ENCODE data around the gene POTEM.
"Not testable (repeated sequence)": the region's sequence is repeated elsewhere in the genome, so short reads cannot be mapped to it uniquely, and the experiment has no call there.

DNA sequence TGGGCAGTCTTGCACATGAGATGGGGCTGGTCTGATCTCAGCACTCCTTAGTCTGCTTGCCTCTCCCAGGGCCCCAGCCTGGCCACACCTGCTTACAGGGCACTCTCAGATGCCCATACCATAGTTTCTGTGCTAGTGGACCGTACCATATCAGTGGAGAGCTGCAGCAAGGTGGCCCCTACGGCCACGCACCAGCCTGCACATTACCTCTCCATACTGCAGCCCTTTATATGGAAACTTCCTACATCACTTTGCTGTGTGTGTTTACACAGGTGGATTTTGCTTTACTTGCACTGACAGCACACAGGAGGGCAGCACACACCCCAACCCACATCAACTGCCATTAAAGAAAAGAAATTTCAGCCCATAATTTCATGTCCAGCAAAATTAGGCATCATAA is 35.3 kb downstream of the POTEM start:
- TF ChIP-seq EZH2 (IDR thresholded peaks at IDR 0.05; ENCODE audit: insufficient read depth, poor library complexity, severe bottlenecking); EZH2phosphoT487 (IDR thresholded peaks at IDR 0.05; ENCODE audit: insufficient read depth, low read depth): not testable (repeated sequence)

Measured in GM23248 (cell line).